Endothelial cell (in vitro differentiated cells): Measurements from ENCODE around the gene RDH16. TPM values are rescaled to one million over a fixed set of nuclear protein-coding genes. Genes with fewer than 3 reads are reported as not detected.
"Not testable (repeated sequence)": the region's sequence is repeated elsewhere in the genome, so short reads cannot be mapped to it uniquely, and the experiment has no call there.

Source experiments
- DNase-seq: peaks from one replicate; pipeline ENCODE4 v3.0.0; 2021; ENCODE audit warnings: low spot score
- H3K27ac Mint-ChIP-seq: one replicate; pipeline ENCODE4 v1.8.0; 2021; ENCODE audit warnings: mixed read lengths, inconsistent platforms; ENCODE audit not compliant: unreplicated experiment
- H3K27me3 Mint-ChIP-seq: one replicate; pipeline ENCODE4 v1.8.0; 2021; ENCODE audit warnings: mild to moderate bottlenecking, moderate library complexity, mixed read lengths, inconsistent platforms; ENCODE audit not compliant: unreplicated experiment
- H3K36me3 Mint-ChIP-seq: one replicate; pipeline ENCODE4 v1.8.0; 2021; ENCODE audit warnings: mild to moderate bottlenecking, low read depth, mixed read lengths, inconsistent platforms; ENCODE audit not compliant: unreplicated experiment
- H3K4me1 Mint-ChIP-seq: one replicate; pipeline ENCODE4 v1.8.0; 2021; ENCODE audit warnings: mild to moderate bottlenecking, mixed read lengths, inconsistent platforms; ENCODE audit not compliant: unreplicated experiment
- H3K4me3 Mint-ChIP-seq: one replicate; pipeline ENCODE4 v1.8.0; 2021; ENCODE audit warnings: mild to moderate bottlenecking, mixed read lengths, inconsistent platforms; ENCODE audit not compliant: unreplicated experiment
- H3K9me3 Mint-ChIP-seq: one replicate; pipeline ENCODE4 v1.8.0; 2021; ENCODE audit warnings: mixed read lengths, inconsistent platforms; ENCODE audit not compliant: unreplicated experiment
- CTCF ChIP-seq: fragments of 200-600 bp; sonication (generic); IDR thresholded peaks from one replicate; pipeline ENCODE4 v1.5.0; 2021; ENCODE audit warnings: antibody characterized with exemption; ENCODE audit not compliant: unreplicated experiment
- total RNA-seq: library from RNA; stranded (reverse); fragmentation: NEBNext Ultra II Directional; extraction: Animal tissue kit (Norgen Biotek cat#: 25700); gene quantifications from one replicate; pipeline ENCODE4 v1.2.1, GENCODE V29; 2021; ENCODE audit not compliant: unreplicated experiment

Gene RDH16
- total RNA-seq, 1 donor from 2014 or later, result 0.82 TPM

DNA sequence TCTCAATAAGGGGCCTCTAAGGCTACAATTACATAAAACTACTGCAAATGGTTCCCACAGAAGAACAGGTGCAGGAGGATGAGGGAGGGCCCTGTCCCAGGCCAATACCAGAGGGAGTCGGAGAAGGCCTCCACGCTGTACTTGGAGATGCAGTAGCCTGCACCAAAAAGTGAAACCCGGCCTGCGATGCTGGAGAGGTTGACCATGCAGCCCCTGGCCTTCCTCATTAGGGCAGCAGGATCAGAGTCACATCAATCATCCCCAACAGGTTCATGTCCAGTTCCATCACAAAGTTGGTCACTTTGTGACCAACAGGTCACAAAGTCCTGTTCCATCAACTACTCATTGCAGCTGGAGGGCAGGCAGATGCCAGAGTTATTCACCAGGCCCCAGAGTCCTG lies 26.0 kb upstream of the RDH16 start:
- DNase-seq, result no peak

GRCh38 chr12:56982578-56983236 lies 25.3 kb upstream of the RDH16 start:
- not testable (repeated sequence) for H3K9me3 Mint-ChIP-seq, H3K4me3 Mint-ChIP-seq, DNase-seq, H3K27me3 Mint-ChIP-seq, H3K27ac Mint-ChIP-seq
- peaks cover 16% of the 10 kb centered on the region for H3K36me3 Mint-ChIP-seq
- peaks cover 21% of the 10 kb centered on the region for H3K4me1 Mint-ChIP-seq

More for the DNA sequence above, 26.0 kb upstream of the RDH16 start:
- Mint-ChIP-seq H3K27me3 (peaks cover 8% of the 10 kb centered on the region), H3K4me1 (peaks cover 28% of the 10 kb centered on the region), H3K4me3 (no peak overlapping the region), H3K9me3 (no peaks in the 10 kb centered on the region), H3K36me3 (peaks cover 16% of the 10 kb centered on the region), H3K27ac (peak overlapping the region; percentile 19)
- no peak for TF ChIP-seq CTCF

DNA sequence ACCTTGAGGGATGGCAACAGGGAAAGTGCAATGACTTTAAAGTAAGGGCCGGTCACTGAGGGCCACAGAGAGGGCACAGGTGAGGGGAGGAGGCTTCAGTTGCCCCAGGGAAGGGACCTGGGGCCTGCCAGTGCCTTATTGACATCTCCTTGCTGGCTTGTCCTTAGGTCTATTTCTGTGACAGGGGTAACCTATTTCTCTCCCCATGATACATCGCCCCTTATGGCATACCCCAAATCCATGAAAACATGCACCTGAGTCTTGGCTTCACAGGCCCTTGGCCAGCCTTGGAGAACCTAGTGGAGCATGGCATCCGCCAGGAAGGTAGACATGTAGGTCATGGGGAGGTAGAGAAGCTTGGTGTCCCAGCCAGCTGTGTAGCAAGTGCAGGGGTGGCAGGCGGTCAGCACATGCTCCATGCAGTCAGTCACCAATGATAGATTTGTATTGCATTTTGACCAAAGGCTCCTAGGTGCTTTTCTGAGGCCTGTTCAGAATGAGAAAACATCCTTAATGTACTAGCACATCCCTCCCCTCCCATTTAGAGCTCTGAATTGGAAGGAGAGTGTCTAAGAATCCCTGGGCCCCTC lies 23.6 kb upstream of the RDH16 start:
- peaks cover 16% of the 10 kb centered on the region for H3K36me3 Mint-ChIP-seq
- no peak for DNase-seq
- no peaks in the 10 kb centered on the region for H3K9me3 Mint-ChIP-seq
- peaks cover 8% of the 10 kb centered on the region for H3K4me1 Mint-ChIP-seq
- H3K4me3 Mint-ChIP-seq, result no peak overlapping the region
- H3K27me3 Mint-ChIP-seq, result peaks cover 4% of the 10 kb centered on the region
- no peak overlapping the region for H3K27ac Mint-ChIP-seq
- TF ChIP-seq CTCF, result no peak

- Mint-ChIP-seq H3K36me3 (peaks cover 16% of the 10 kb centered on the region), H3K4me1 (peaks cover 7% of the 10 kb centered on the region), H3K27ac (no peak overlapping the region), H3K27me3 (peaks cover 4% of the 10 kb centered on the region), H3K9me3 (no peaks in the 10 kb centered on the region), H3K4me3 (no peak overlapping the region)
- DNase-seq, result no peak
- TF ChIP-seq CTCF, result no peak
These were observed 22.9 kb upstream of the RDH16 start for GRCh38 chr12:56980268-56980667.

- Mint-ChIP-seq H3K27ac (no peak overlapping the region), H3K4me1 (peaks cover 7% of the 10 kb centered on the region)
- TF ChIP-seq CTCF, result no peak
These were observed 22.2 kb upstream of the RDH16 start for GRCh38 chr12:56979628-56980027.

More at GRCh38 chr12:56979628-56980027, 22.2 kb upstream of the RDH16 start:
- Mint-ChIP-seq H3K4me3 (no peak overlapping the region), H3K27me3 (peaks cover 4% of the 10 kb centered on the region), H3K36me3 (peaks cover 16% of the 10 kb centered on the region), H3K9me3 (no peaks in the 10 kb centered on the region)
- no peak for DNase-seq
